Endothelial cell of umbilical vein (primary cell): ENCODE measurements around the gene CDX1.

Experiments used
- CTCF ChIP-seq, 2 donors: IDR thresholded peaks; 1 replicate in 1 of 2; 2 replicates in 1 of 2; pipeline ENCODE4 v1.5.1; 2011; ENCODE audit warnings: low read length in 2 of 2, mild to moderate bottlenecking in 2 of 2, moderate library complexity in 2 of 2, control low read depth in 1 of 2, inconsistent platforms in 1 of 2, low read depth in 1 of 2; ENCODE audit not compliant: insufficient read depth in 1 of 2; ENCODE audit errors: extremely low read depth in 1 of 2
- EZH2 ChIP-seq: IDR thresholded peaks from 2 replicates; pipeline ENCODE4 v1.6.1; 2012; ENCODE audit warnings: borderline replicate concordance, low read depth, mild to moderate bottlenecking, moderate library complexity, low read length, inconsistent platforms; ENCODE audit not compliant: severe bottlenecking
- FOS ChIP-seq: IDR thresholded peaks from 2 replicates; pipeline ENCODE4 v1.6.1; 2011; ENCODE audit warnings: mild to moderate bottlenecking, low read length, moderate library complexity, borderline replicate concordance; ENCODE audit not compliant: insufficient read depth
- GATA2 ChIP-seq: IDR thresholded peaks from 2 replicates; pipeline ENCODE4 v1.7.0; 2011; ENCODE audit warnings: low read depth, mild to moderate bottlenecking, moderate library complexity, mixed read lengths, low read length; ENCODE audit not compliant: insufficient read length, insufficient read depth
- JUN ChIP-seq: IDR thresholded peaks from 2 replicates; pipeline ENCODE4 v1.6.1; 2011; ENCODE audit warnings: borderline replicate concordance, low read depth; ENCODE audit not compliant: insufficient read length, insufficient read depth
- MAX ChIP-seq: IDR thresholded peaks from 2 replicates; pipeline ENCODE4 v1.6.1; 2011; ENCODE audit not compliant: insufficient read depth, insufficient read length
- MYC ChIP-seq: IDR thresholded peaks from one replicate; pipeline ENCODE4 v1.6.1; 2011; ENCODE audit warnings: mild to moderate bottlenecking, low read depth, low read length
- POLR2A ChIP-seq: IDR thresholded peaks from 2 replicates; pipeline ENCODE4 v1.6.1; 2012; ENCODE audit warnings: low read depth, mild to moderate bottlenecking, control low read depth, low read length
- POLR2AphosphoS5 ChIP-seq: IDR thresholded peaks from 2 replicates; pipeline ENCODE4 v1.6.1; 2012; ENCODE audit warnings: low read depth, mild to moderate bottlenecking, control low read depth, low read length, moderate library complexity; ENCODE audit not compliant: insufficient read depth

- TF ChIP-seq MYC (no peak), CTCF (IDR thresholded peaks at IDR 0.05; ENCODE audit: extremely low read depth in 1 of 2, insufficient read depth in 1 of 2, low read depth in 1 of 2, low read length in 2 of 2) (no peak), POLR2A (no peak), EZH2 (no peak), JUN (no peak), POLR2AphosphoS5 (no peak), MAX (no peak), GATA2 (no peak), FOS (no peak)
Measured at GRCh38 chr5:150121448-150122157, 45.0 kb upstream of the CDX1 start.
